Cardiac fibroblast (primary cell): ENCODE measurements around the gene SDK1.

ENCODE experiments used
- DNase-seq, 2 donors: peaks; one replicate each; pipeline versions ENCODE4 v3.0.0 to v3.0.0-alpha.2; 2010; ENCODE audit warnings: low read depth in 2 of 2
- H3K4me3 ChIP-seq, 2 donors: replicated peaks in 1 of 2; 1 replicate in 1 of 2; 2 replicates in 1 of 2; pipeline ENCODE4 v1.5.1; 2011; ENCODE audit warnings: low read depth in 2 of 2, low read length in 2 of 2, mild to moderate bottlenecking in 2 of 2, moderate library complexity in 1 of 2
- CTCF ChIP-seq: IDR thresholded peaks from one replicate; pipeline ENCODE4 v1.5.1; 2011; ENCODE audit warnings: low read depth, mild to moderate bottlenecking, low read length, inconsistent platforms

SDK1 gene

DNA sequence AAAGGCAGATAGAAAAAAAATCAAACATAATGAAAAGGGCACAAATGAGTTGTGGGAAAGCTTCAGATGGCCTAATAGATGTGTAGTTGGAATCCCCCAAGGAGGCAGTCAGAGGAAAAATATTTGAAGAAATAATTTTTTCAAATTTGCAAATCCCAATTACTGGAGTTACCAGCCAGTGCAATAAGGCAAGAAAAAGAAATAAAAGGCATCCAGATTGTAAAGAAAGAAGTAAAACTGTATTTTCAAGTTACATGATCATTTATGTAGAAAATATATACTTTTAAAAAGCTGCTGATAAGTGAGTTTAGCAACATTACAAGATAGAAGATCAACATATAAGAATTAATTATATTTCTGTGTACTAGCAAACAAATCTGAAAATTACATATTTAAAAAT, 329.0 kb downstream of the SDK1 start:
- no peak overlapping the region for H3K4me3 ChIP-seq
- TF ChIP-seq CTCF, result no peak
- no peak for DNase-seq

- no peak overlapping the region for H3K4me3 ChIP-seq
- no peak for TF ChIP-seq CTCF
- no peak for DNase-seq
Measured at GRCh38 chr7:3634396-3634795, 333.3 kb downstream of the SDK1 start.

GRCh38 chr7:3636131-3636860, 335.2 kb downstream of the SDK1 start:
- H3K4me3 ChIP-seq, result no peak overlapping the region
- DNase-seq, result peak in 1 of 2 donors; percentile 45
- no peak for TF ChIP-seq CTCF

- no peak for TF ChIP-seq CTCF
- no peak overlapping the region for H3K4me3 ChIP-seq
- DNase-seq, result no peak
Measured at GRCh38 chr7:3639253-3639652, 338.2 kb downstream of the SDK1 start.

DNA sequence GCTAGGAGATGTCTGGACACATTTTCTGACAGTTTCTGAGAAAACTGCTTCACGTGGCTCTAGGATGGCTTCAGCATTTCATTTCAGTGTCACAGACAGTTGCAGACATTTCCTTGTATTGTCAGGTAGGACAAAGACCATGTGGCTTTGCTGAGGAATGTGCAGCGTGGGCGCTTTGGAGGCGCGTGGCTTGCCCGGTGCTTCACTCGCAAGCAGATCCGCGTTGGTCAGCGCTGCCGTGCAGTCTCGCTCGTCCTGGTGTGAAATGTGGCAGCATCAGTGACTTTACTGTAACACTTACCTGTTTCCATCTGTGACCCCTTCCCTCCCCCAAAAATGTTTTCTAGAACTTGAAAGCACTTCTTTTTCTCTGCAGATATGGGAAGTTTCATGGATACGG, 340.5 kb downstream of the SDK1 start:
- H3K4me3 ChIP-seq, result no peak overlapping the region
- DNase-seq, result no peak
- TF ChIP-seq CTCF, result no peak

- TF ChIP-seq CTCF, result no peak
- no peak for DNase-seq
- H3K4me3 ChIP-seq, result no peak overlapping the region
Measured at GRCh38 chr7:3643091-3643490, 342.0 kb downstream of the SDK1 start.

DNA sequence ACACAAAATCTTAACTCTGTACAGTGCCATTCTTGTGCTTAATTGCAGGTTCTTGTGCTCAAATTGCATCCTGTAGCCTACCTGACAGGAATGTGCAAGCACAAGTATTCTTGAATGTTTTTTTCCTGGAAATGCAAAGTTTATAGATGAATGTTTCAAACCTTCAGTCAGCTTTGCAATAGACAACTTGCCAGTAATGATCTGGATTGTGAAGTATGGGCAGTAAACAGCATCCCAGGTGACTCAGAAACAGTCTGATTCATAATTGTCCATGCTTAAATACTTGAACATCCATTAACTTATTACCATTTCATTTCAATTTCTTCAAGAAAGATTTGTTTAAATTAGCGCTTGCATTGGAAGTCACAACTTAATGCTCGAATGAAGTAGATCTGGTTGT, 347.2 kb downstream of the SDK1 start:
- no peak for TF ChIP-seq CTCF
- H3K4me3 ChIP-seq, result no peak overlapping the region
- peak in 1 of 2 donors; percentile 34 for DNase-seq
